IMR-90 (cell line): Measurements from ENCODE around the gene KIF1A. TPM values are rescaled to one million over a fixed set of nuclear protein-coding genes. Genes with fewer than 3 reads are reported as not detected.

Experiments used
- ATAC-seq: fragments of 200-7000 bp; cut with Tn5 transposase; 2 replicates; pipeline ENCODE4 v1.9.1; 2020; ENCODE audit warnings: low read depth, mild to moderate bottlenecking, moderate library complexity
- BruUV-seq: library from RNA; stranded (reverse); fragments of 400-500 nt; replicated peaks from 2 replicates; lab custom pipeline; 2021; lab: Mats Ljungman, UMichigan
- CTCF ChIA-PET: fragments of 300-600 bp; formaldehyde crosslinking; extraction: SDS; loops from one replicate; lab custom pipeline; 2021; ENCODE audit warnings: antibody characterized with exemption; lab: Yijun Ruan, JAX
- POLR2A ChIA-PET: fragments of 300-600 bp; sonication (Branson Sonifier 250); formaldehyde crosslinking; loops from one replicate; lab custom pipeline; 2022; ENCODE audit warnings: antibody characterized with exemption; ENCODE audit not compliant: unreplicated experiment; lab: Charles Lee
- DNase-seq: peaks from one replicate; pipeline ENCODE4 v3.0.0; 2013
- H2AFZ ChIP-seq: replicated peaks from 2 replicates; pipeline ENCODE3; 2013; ENCODE audit warnings: low read length, mild to moderate bottlenecking; ENCODE audit not compliant: poor library complexity
- H2AK5ac ChIP-seq: 2 replicates; pipeline ENCODE4 v1.6.1; 2013; ENCODE audit warnings: low read depth, low read length, inconsistent platforms
- H2AK9ac ChIP-seq: replicated peaks from 2 replicates; pipeline ENCODE3; 2013; ENCODE audit warnings: mild to moderate bottlenecking, low read depth, low read length, moderate library complexity; ENCODE audit not compliant: poor library complexity
- H2BK120ac ChIP-seq: 2 replicates; pipeline ENCODE4 v1.6.1; 2013; ENCODE audit warnings: low read depth, low read length, inconsistent platforms
- H2BK15ac ChIP-seq: 3 replicates; pipeline ENCODE4 v1.6.1; 2013; ENCODE audit warnings: low read depth, low read length, inconsistent platforms
- H2BK20ac ChIP-seq: 2 replicates; pipeline ENCODE4 v1.6.1; 2013; ENCODE audit warnings: low read depth, mild to moderate bottlenecking, inconsistent platforms, low read length, moderate library complexity
- H2BK5ac ChIP-seq: 2 replicates; pipeline ENCODE4 v1.6.1; 2013; ENCODE audit warnings: mild to moderate bottlenecking, low read depth, low read length, inconsistent platforms; ENCODE audit not compliant: poor library complexity, severe bottlenecking
- H3K14ac ChIP-seq: replicated peaks from 2 replicates; pipeline ENCODE4 v1.6.1; 2013; ENCODE audit warnings: low read depth, low read length, inconsistent platforms
- H3K18ac ChIP-seq: 2 replicates; pipeline ENCODE4 v1.6.1; 2013; ENCODE audit warnings: low read depth, low read length, control low read depth
- H3K23ac ChIP-seq: 2 replicates; pipeline ENCODE4 v1.6.1; 2013; ENCODE audit warnings: low read depth, low read length, inconsistent platforms
- H3K27ac ChIP-seq: 2 replicates; pipeline ENCODE4 v1.5.1; 2013; ENCODE audit warnings: mild to moderate bottlenecking, control low read depth, low read length; ENCODE audit not compliant: insufficient read depth
- H3K27me3 ChIP-seq: 2 replicates; pipeline ENCODE4 v1.6.1; 2013; ENCODE audit warnings: low read length; ENCODE audit not compliant: control insufficient read depth, insufficient read depth
- H3K36me3 ChIP-seq: 2 replicates; pipeline ENCODE4 v1.6.1; 2013; ENCODE audit warnings: low read length, mixed read lengths; ENCODE audit not compliant: control insufficient read depth, insufficient read depth
- H3K4ac ChIP-seq: 2 replicates; pipeline ENCODE4 v1.6.1; 2013; ENCODE audit warnings: low read depth, low read length, inconsistent platforms
- H3K4me1 ChIP-seq: 2 replicates; pipeline ENCODE4 v1.6.1; 2013; ENCODE audit warnings: low read length, mixed read lengths; ENCODE audit not compliant: control insufficient read depth, insufficient read depth
- H3K4me2 ChIP-seq: 2 replicates; pipeline ENCODE4 v1.6.1; 2013; ENCODE audit warnings: low read depth, mild to moderate bottlenecking, control low read depth, low read length, moderate library complexity
- H3K4me3 ChIP-seq: 2 replicates; pipeline ENCODE4 v1.5.1; 2013; ENCODE audit warnings: low read depth, mild to moderate bottlenecking, control low read depth, low read length, moderate library complexity; ENCODE audit not compliant: insufficient read depth
- H3K56ac ChIP-seq: 2 replicates; pipeline ENCODE4 v1.6.1; 2013; ENCODE audit warnings: low read length, inconsistent platforms; ENCODE audit not compliant: insufficient read depth; ENCODE audit errors: extremely low read depth
- H3K79me1 ChIP-seq, 2 experiments: 2 replicates each; pipeline ENCODE4 v1.6.1; 2013; ENCODE audit warnings: low read length in 2 of 2, inconsistent platforms in 1 of 2, low read depth in 1 of 2
- H3K9ac ChIP-seq: 2 replicates; pipeline ENCODE4 v1.6.1; 2013; ENCODE audit warnings: low read depth, low read length, control low read depth
- H3K9me1 ChIP-seq: 2 replicates; pipeline ENCODE4 v1.6.1; 2013; ENCODE audit warnings: low read length, inconsistent platforms; ENCODE audit not compliant: insufficient read depth
- H3K9me3 ChIP-seq: 2 replicates; pipeline ENCODE4 v1.6.1; 2013; ENCODE audit warnings: low read length; ENCODE audit not compliant: control insufficient read depth, insufficient read depth
- H4K20me1 ChIP-seq: 2 replicates; pipeline ENCODE4 v1.6.1; 2013; ENCODE audit warnings: low read length, inconsistent platforms; ENCODE audit not compliant: insufficient read depth
- H4K5ac ChIP-seq: 2 replicates; pipeline ENCODE4 v1.6.1; 2013; ENCODE audit warnings: mild to moderate bottlenecking, low read depth, low read length, control low read depth
- H4K8ac ChIP-seq, 2 experiments: 2 replicates each; pipeline ENCODE4 v1.6.1; 2013; ENCODE audit warnings: low read depth in 2 of 2, low read length in 2 of 2, control low read depth in 1 of 2, inconsistent platforms in 1 of 2
- H4K91ac ChIP-seq: 2 replicates; pipeline ENCODE4 v1.6.1; 2013; ENCODE audit warnings: low read depth, low read length, inconsistent platforms; ENCODE audit not compliant: insufficient read depth
- BHLHE40 ChIP-seq: fragments of 150-350 bp; IDR thresholded peaks from 2 replicates; pipeline ENCODE4 v1.6.1; 2016; ENCODE audit warnings: mild to moderate bottlenecking, low read depth, low read length
- CEBPB ChIP-seq: IDR thresholded peaks from 2 replicates; pipeline ENCODE4 v1.6.1; 2012; ENCODE audit warnings: low read depth, low read length, improper control_type of control experiment
- CHD1 ChIP-seq: IDR thresholded peaks from 2 replicates; pipeline ENCODE4 v1.6.1; 2012; ENCODE audit warnings: low read depth, low read length, improper control_type of control experiment
- CTCF ChIP-seq: conservative IDR thresholded peaks from 2 replicates; pipeline ENCODE4 v1.5.1; 2012; ENCODE audit warnings: mild to moderate bottlenecking, low read depth, low read length, improper control_type of control experiment
- ELK1 ChIP-seq: fragments of 150-350 bp; IDR thresholded peaks from 2 replicates; pipeline ENCODE4 v1.6.1; 2016; ENCODE audit warnings: low read depth, mild to moderate bottlenecking, low read length, moderate library complexity, borderline replicate concordance
- FOS ChIP-seq: fragments of 150-350 bp; IDR thresholded peaks from 2 replicates; pipeline ENCODE4 v1.6.1; 2016; ENCODE audit warnings: low read depth, low read length
- MAFK ChIP-seq: IDR thresholded peaks from 2 replicates; pipeline ENCODE4 v1.6.1; 2012; ENCODE audit warnings: low read depth, low read length, improper control_type of control experiment
- MAZ ChIP-seq: IDR thresholded peaks from 2 replicates; pipeline ENCODE4 v1.6.1; 2012; ENCODE audit warnings: low read depth, mild to moderate bottlenecking, low read length, improper control_type of control experiment, moderate library complexity, borderline replicate concordance
- MXI1 ChIP-seq: IDR thresholded peaks from 2 replicates; pipeline ENCODE4 v1.6.1; 2012; ENCODE audit warnings: low read depth, mild to moderate bottlenecking, low read length, moderate library complexity, borderline replicate concordance
- NFE2L2 ChIP-seq: fragments of 150-350 bp; IDR thresholded peaks from 2 replicates; pipeline ENCODE4 v1.6.1; 2016; ENCODE audit warnings: low read depth, mild to moderate bottlenecking, low read length
- POLR2A ChIP-seq: IDR thresholded peaks from 2 replicates; pipeline ENCODE4 v1.6.1; 2012; ENCODE audit warnings: mild to moderate bottlenecking, low read depth, low read length
- RAD21 ChIP-seq: IDR thresholded peaks from 2 replicates; pipeline ENCODE4 v1.6.1; 2012; ENCODE audit warnings: low read length, improper control_type of control experiment
- RFX5 ChIP-seq: IDR thresholded peaks from 2 replicates; pipeline ENCODE4 v1.8.0; 2012; ENCODE audit warnings: low read depth, mild to moderate bottlenecking, low read length, moderate library complexity
- SMC3 ChIP-seq: fragments of 150-350 bp; IDR thresholded peaks from 2 replicates; pipeline ENCODE4 v1.6.1; 2016; ENCODE audit warnings: low read depth, mild to moderate bottlenecking, antibody characterized with exemption, low read length, moderate library complexity
- USF2 ChIP-seq: fragments of 150-350 bp; IDR thresholded peaks from 2 replicates; pipeline ENCODE4 v1.6.1; 2017; ENCODE audit warnings: mild to moderate bottlenecking, antibody characterized with exemption, low read length, low read depth
- WGBS, 2 experiments: methylation state at CpG; one replicate each; pipeline versions ENCODE4 v1.1.5 to v1.1.7; 2013; ENCODE audit warnings: missing lambda C conversion rate in 2 of 2; ENCODE audit not compliant: insufficient read length in 1 of 2; ENCODE audit errors: extremely low coverage in 2 of 2; 5-methylcytosine and 5-hydroxymethylcytosine counted together
- dilution Hi-C: fragments of 300-500 bp; cut with HindIII; formaldehyde crosslinking; loops from one replicate; pipeline ENCODE4 v1.14.3; 2018; ENCODE audit warnings: low sequenced_read_pairs; ENCODE audit not compliant: unreplicated experiment
- in situ Hi-C: fragments of 300-500 bp; cut with MboI; formaldehyde crosslinking; loops from 3 replicates; pipeline ENCODE4 v1.14.3; 2019; ENCODE audit warnings: low sequenced_read_pairs, inconsistent platforms, mixed read lengths
- intact Hi-C: fragments of 100-400 bp; cut with micrococcal nuclease; formaldehyde crosslinking; loops from 2 replicates; pipeline ENCODE4 v1.10.0; 2022
- polyA plus RNA-seq, 3 experiments: library from polyadenylated mRNA; depleted of rRNA; stranded (reverse); fragments of >200 nt; gene quantifications; 2 replicates each; pipeline ENCODE4 v1.2.3, GENCODE V29; 2012; ENCODE audit warnings: low replicate concordance in 1 of 3
- total RNA-seq: library from RNA; depleted of rRNA; stranded (reverse); fragments of >200 nt; gene quantifications from 2 replicates; pipeline ENCODE4 v1.2.3, GENCODE V29; 2012

The KIF1A gene
- total and polyA plus RNA-seq, 2 of the 4 experiments (the other 2 are of a cell fraction): under 0.01 TPM; not detected in 1

GRCh38 chr2:240720686-240721595 lies 99.1 kb downstream of the KIF1A start:
- Histone ChIP-seq H3K79me1 (no peaks in the 10 kb centered on the region), H2BK5ac (no peak overlapping the region), H4K91ac (no peak overlapping the region), H3K4me1 (no peaks in the 10 kb centered on the region), H2BK15ac (no peak overlapping the region), H3K23ac (no peak overlapping the region), H3K9ac (no peak overlapping the region), H3K27ac (no peak overlapping the region), H3K4me3 (no peak overlapping the region), H2AK9ac (no peak overlapping the region), H2AFZ (no peak overlapping the region), H3K4ac (no peak overlapping the region), H3K4me2 (no peak overlapping the region), H2BK20ac (no peak overlapping the region), H4K20me1 (no peaks in the 10 kb centered on the region), H3K18ac (no peak overlapping the region), H3K9me3 (no peaks in the 10 kb centered on the region), H3K9me1 (no peaks in the 10 kb centered on the region), H3K56ac (no peak overlapping the region), H3K27me3 (peaks cover 27% of the 10 kb centered on the region; the same call in 1 of the 2 replicates), H2BK120ac (no peak overlapping the region), H4K5ac (no peak overlapping the region), H3K14ac (no peak overlapping the region), H4K8ac (no peak overlapping the region), H3K36me3 (no peaks in the 10 kb centered on the region), H2AK5ac (no peak overlapping the region)
- no peak for DNase-seq
- 65% methylated on average over 5 of the region's 25 CpGs; no CpG with 5 or more reads in 1 of the 2 experiments for WGBS, 2 experiments
- dilution Hi-C loops: no loop called here
- ATAC-seq: no peak
- in situ Hi-C loops: no loop called here
- intact Hi-C loops: no loop called here
- CTCF ChIA-PET: no interaction called here
- no TSS peak for BruUV-seq
- POLR2A ChIA-PET: no interaction called here
- TF ChIP-seq BHLHE40 (no peak), ELK1 (no peak), CTCF (no peak), CHD1 (no peak), RAD21 (no peak), POLR2A (no peak), SMC3 (no peak), USF2 (no peak), FOS (no peak), CEBPB (no peak), MAZ (no peak), NFE2L2 (no peak), RFX5 (no peak), MAFK (no peak), MXI1 (no peak)
